Measurements from ENCODE around the gene VLDLR.

VLDLR gene

DNA sequence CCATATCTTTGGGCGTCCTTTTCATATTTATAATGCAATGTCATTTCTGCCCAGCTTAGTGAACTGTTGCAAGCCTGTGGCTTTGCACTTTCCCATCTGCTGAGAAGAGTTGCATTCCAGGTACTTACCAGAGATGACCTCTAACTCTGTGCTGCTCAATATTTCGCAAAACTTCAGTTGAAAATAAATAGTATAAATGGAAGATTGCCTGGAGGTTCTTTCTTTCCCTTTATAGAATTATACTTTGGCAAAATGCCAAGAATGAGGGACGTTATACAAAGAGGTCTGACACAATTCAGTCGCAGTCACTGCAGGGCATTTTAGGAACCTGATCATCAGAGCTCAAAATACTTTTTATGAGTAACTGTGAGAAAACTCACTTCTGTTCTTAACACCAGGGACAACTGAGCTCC is 18.9 kb upstream of the VLDLR start:
- Histone ChIP-seq H3K27me3 (ENCODE audit: control insufficient read depth, insufficient read depth, low read length) (no peaks in the 10 kb centered on the region), H3K36me3 (ENCODE audit: control insufficient read depth, low read depth, low read length) (no peaks in the 10 kb centered on the region), H3K27ac (ENCODE audit: low read length) (no peak overlapping the region), H3K9ac (ENCODE audit: low read length) (no peak overlapping the region), H3K9me3 (ENCODE audit: control insufficient read depth, low read depth, low read length) (no peaks in the 10 kb centered on the region), H3K4me3 (ENCODE audit: low read length) (no peak overlapping the region), H3K4me1 (ENCODE audit: control insufficient read depth, low read depth, low read length) (no peaks in the 10 kb centered on the region)

DNA sequence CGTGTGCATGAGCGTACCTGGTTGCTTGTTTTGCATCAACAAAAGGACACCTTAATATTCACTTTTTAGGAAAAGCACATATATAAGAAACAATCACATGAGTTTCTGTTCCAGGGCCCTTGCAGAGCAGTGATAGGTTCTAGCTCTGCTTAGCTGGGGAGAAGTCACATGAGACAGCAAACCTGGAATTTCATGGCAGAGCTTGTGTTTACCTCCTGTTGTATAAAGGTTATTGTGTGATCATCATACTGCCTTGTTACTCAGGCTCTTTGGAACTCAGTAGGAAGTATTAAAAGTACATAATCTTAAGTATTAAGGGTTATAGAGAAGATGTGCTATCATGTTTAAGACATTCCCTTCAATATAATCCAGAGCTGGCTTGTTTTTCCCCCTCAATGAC is 18.0 kb upstream of the VLDLR start:
- H3K9ac ChIP-seq (ENCODE audit: low read length): no peak overlapping the region
- no peak overlapping the region for H3K27ac ChIP-seq (ENCODE audit: low read length)
- H3K4me1 ChIP-seq (ENCODE audit: control insufficient read depth, low read depth, low read length): no peaks in the 10 kb centered on the region
- H3K4me3 ChIP-seq (ENCODE audit: low read length): no peak overlapping the region
- H3K9me3 ChIP-seq (ENCODE audit: control insufficient read depth, low read depth, low read length): no peaks in the 10 kb centered on the region
- no peaks in the 10 kb centered on the region for H3K27me3 ChIP-seq (ENCODE audit: control insufficient read depth, insufficient read depth, low read length)
- H3K36me3 ChIP-seq (ENCODE audit: control insufficient read depth, low read depth, low read length): no peaks in the 10 kb centered on the region

DNA sequence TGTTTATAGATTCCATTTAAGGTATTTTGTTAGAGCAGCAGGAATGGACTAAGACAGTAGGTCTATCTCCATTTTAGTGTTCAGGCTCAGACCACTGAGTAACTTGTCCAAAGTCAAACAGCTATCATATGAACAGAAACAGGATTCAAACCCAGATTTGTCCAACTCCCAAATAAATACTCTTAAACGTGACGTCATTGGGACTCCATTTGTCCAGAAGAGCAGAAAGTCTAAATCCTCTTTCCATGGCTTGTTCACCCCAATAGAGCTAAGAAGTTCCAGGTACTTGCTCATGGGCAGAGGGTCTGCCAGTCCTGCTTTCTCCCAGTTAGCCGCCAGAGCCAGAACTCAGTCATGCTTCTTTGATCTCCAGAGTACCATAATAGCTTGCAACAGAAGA is 16.3 kb upstream of the VLDLR start:
- Histone ChIP-seq H3K27me3 (ENCODE audit: control insufficient read depth, insufficient read depth, low read length) (no peaks in the 10 kb centered on the region), H3K4me3 (ENCODE audit: low read length) (no peak overlapping the region), H3K27ac (ENCODE audit: low read length) (no peak overlapping the region), H3K9me3 (ENCODE audit: control insufficient read depth, low read depth, low read length) (no peaks in the 10 kb centered on the region), H3K36me3 (ENCODE audit: control insufficient read depth, low read depth, low read length) (no peaks in the 10 kb centered on the region), H3K9ac (ENCODE audit: low read length) (no peak overlapping the region), H3K4me1 (ENCODE audit: control insufficient read depth, low read depth, low read length) (no peaks in the 10 kb centered on the region)

DNA sequence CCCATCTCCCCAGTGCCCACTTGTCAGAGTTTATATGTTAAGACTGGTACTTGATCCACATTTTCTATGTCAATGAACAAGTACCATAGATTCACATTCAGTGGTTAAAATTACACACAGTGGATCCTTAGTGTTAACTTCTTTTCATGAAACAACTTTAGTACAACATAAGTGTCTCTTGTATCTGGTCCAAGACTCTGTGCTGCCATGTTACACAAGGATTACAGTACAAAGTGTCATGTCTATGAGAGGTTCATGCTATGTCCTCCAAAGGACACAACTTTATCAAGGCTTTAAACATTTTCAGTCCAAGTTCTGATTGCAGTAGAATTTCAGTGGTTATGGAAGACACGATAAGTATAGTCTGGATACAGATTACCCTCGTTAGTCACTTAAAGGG is 13.3 kb upstream of the VLDLR start:
- Histone ChIP-seq H3K4me1 (ENCODE audit: control insufficient read depth, low read depth, low read length) (peaks cover 4% of the 10 kb centered on the region), H3K27ac (ENCODE audit: low read length) (no peak overlapping the region), H3K9me3 (ENCODE audit: control insufficient read depth, low read depth, low read length) (no peaks in the 10 kb centered on the region), H3K4me3 (ENCODE audit: low read length) (no peak overlapping the region), H3K27me3 (ENCODE audit: control insufficient read depth, insufficient read depth, low read length) (no peaks in the 10 kb centered on the region), H3K9ac (ENCODE audit: low read length) (no peak overlapping the region), H3K36me3 (ENCODE audit: control insufficient read depth, low read depth, low read length) (no peaks in the 10 kb centered on the region)

DNA sequence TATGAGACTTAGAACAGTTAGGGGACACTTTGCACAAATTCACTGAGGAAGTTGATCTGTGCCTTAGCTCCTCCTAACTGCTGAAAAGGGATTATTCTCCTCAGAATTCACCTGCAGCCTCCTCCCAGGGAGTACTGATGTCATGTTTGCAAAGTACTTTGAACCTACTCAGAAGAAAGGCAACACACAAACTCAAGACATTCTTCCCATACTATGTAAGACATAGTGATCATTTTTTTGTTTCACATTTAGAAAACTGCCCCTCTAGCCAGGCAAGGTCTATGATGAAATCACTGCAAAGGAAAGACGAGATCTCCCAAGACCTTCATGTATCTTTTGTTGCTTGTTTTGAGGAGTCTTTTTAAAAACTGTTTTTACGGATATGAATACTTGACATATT is 10.6 kb upstream of the VLDLR start:
- H3K36me3 ChIP-seq (ENCODE audit: control insufficient read depth, low read depth, low read length): no peaks in the 10 kb centered on the region
- H3K9me3 ChIP-seq (ENCODE audit: control insufficient read depth, low read depth, low read length): no peaks in the 10 kb centered on the region
- H3K27me3 ChIP-seq (ENCODE audit: control insufficient read depth, insufficient read depth, low read length): no peaks in the 10 kb centered on the region
- no peak overlapping the region for H3K9ac ChIP-seq (ENCODE audit: low read length)
- H3K4me1 ChIP-seq (ENCODE audit: control insufficient read depth, low read depth, low read length): peaks cover 26% of the 10 kb centered on the region
- H3K4me3 ChIP-seq (ENCODE audit: low read length): no peak overlapping the region
- no peak overlapping the region for H3K27ac ChIP-seq (ENCODE audit: low read length)

DNA sequence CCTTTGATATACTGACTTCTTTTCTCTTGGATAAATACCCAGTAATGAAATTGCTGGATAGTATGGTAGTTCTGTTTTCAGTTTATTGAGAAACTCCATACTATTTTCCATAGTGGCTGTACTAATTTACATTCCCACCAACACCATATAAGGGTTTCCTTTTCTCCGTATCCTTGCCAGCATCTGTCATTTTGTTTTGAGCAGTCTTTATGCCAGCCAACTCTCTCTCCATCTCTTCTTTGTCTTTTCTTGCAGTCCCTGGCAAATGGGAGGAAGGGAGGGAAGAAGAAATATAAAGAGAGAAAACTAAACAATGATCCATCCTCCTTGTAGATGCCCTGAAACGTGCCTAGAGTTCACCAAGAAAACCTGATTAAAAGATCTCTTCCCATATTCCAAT is 9.6 kb upstream of the VLDLR start:
- Histone ChIP-seq H3K36me3 (ENCODE audit: control insufficient read depth, low read depth, low read length) (no peaks in the 10 kb centered on the region), H3K4me1 (ENCODE audit: control insufficient read depth, low read depth, low read length) (peaks cover 26% of the 10 kb centered on the region), H3K9ac (ENCODE audit: low read length) (no peak overlapping the region), H3K4me3 (ENCODE audit: low read length) (no peak overlapping the region), H3K9me3 (ENCODE audit: control insufficient read depth, low read depth, low read length) (no peaks in the 10 kb centered on the region), H3K27ac (ENCODE audit: low read length) (no peak overlapping the region), H3K27me3 (ENCODE audit: control insufficient read depth, insufficient read depth, low read length) (no peaks in the 10 kb centered on the region)

DNA sequence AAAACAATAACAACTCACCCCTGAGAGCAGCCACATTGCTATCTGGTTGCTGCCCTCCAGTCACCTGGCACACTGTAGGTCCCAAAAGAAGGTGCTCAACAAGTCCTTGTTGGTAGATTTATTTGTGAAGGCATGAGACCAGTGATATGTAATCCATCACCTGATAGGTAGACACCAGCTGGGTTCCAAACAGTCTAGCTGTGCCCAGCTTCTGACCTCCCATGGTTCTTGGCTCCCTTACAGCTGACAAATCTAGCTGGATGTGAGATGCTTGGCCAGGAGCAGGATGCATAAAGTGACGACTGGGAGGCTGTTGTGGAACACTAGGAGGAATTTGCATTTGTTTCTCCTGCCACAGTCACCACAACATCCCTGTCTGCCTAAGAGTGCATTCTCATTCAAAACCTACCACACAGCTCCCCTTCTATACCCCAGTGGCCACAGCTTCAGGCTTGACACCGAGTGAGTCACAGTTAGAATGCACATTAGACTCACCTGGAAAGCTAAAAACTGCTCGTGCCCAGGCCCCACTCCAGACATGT is 7.8 kb upstream of the VLDLR start:
- Histone ChIP-seq H3K4me1 (ENCODE audit: control insufficient read depth, low read depth, low read length) (peaks cover 26% of the 10 kb centered on the region), H3K36me3 (ENCODE audit: control insufficient read depth, low read depth, low read length) (no peaks in the 10 kb centered on the region), H3K27me3 (ENCODE audit: control insufficient read depth, insufficient read depth, low read length) (no peaks in the 10 kb centered on the region), H3K9me3 (ENCODE audit: control insufficient read depth, low read depth, low read length) (no peaks in the 10 kb centered on the region), H3K4me3 (ENCODE audit: low read length) (no peak overlapping the region), H3K27ac (ENCODE audit: low read length) (no peak overlapping the region), H3K9ac (ENCODE audit: low read length) (no peak overlapping the region)

DNA sequence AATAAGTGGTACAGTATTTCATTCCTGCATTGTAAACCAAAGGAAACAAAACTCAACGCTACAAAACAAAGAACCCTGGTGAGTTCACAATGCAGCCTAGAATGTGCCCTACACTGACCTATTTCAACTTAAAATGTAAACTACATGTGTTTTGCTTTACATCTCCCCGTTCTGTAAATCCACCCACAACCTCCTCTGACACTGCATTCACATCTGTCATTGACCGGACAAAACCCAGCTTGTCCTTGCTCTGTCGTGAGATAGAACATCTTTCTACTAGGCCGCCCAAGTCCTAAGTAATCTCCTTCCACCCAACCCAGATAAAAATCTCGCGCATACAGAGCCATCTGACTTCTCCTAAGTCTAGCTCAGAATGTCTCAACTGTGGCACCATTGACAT is 6.1 kb upstream of the VLDLR start:
- Histone ChIP-seq H3K9ac (ENCODE audit: low read length) (no peak overlapping the region), H3K27me3 (ENCODE audit: control insufficient read depth, insufficient read depth, low read length) (peaks cover 14% of the 10 kb centered on the region), H3K36me3 (ENCODE audit: control insufficient read depth, low read depth, low read length) (no peaks in the 10 kb centered on the region), H3K9me3 (ENCODE audit: control insufficient read depth, low read depth, low read length) (no peaks in the 10 kb centered on the region), H3K27ac (ENCODE audit: low read length) (no peak overlapping the region), H3K4me3 (ENCODE audit: low read length) (no peak overlapping the region), H3K4me1 (ENCODE audit: control insufficient read depth, low read depth, low read length) (peaks cover 31% of the 10 kb centered on the region)

DNA sequence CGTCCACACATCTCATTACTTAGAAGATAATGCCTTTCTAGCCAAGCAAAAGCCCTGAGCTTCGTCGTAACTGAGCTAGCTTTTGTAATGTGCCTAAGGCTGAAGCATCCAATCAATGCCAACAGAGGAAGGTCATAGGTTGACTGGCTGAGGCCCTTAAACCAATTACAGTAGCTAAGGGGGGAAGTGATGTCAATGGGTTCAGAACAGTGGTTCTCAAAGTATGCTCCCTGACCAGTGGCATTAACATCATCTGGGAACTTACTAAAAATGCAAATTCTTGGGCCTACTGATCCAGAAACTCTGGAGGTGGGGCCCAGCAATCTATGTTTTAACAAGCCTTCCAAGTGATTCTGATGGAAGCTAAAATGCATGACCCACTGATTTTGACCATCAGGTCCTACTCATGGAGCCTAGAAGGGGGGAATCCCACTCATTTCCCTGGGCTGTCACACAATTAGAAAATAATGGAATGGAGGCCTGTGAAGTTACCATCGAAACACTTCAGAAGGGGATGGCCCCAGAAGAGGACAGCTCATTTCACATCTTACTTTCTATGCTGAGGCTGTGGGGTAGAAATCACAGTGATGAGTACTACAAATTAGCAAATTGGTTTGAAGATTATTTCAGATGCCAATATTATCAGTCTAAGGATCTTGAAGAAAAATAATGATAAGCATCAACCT is 4.8 kb upstream of the VLDLR start:
- Histone ChIP-seq H3K4me3 (ENCODE audit: low read length) (no peak overlapping the region), H3K36me3 (ENCODE audit: control insufficient read depth, low read depth, low read length) (no peaks in the 10 kb centered on the region), H3K27me3 (ENCODE audit: control insufficient read depth, insufficient read depth, low read length) (peaks cover 20% of the 10 kb centered on the region)

DNA sequence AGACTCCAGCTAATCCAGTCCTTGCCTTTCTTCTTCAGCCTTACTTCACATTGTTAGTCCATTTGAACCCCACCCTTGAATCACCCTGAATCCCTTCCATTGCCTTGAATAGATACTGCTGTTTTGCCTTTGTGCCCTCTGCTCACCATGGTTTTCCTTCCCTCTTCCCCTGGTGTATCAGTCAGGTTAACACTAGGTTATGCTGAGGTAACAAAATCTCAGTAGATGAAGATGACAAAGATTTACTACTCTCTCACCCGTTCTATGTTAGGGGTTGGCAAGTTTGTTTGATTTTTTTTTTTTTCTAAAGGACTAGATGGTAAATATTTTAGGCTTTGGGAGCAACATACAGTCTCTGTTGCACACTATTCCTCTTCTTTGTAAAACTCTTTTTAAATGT is 3.3 kb upstream of the VLDLR start:
- Histone ChIP-seq H3K27me3 (ENCODE audit: control insufficient read depth, insufficient read depth, low read length) (peaks cover 32% of the 10 kb centered on the region), H3K36me3 (ENCODE audit: control insufficient read depth, low read depth, low read length) (no peaks in the 10 kb centered on the region), H3K9ac (ENCODE audit: low read length) (no peak overlapping the region), H3K9me3 (ENCODE audit: control insufficient read depth, low read depth, low read length) (no peaks in the 10 kb centered on the region), H3K27ac (ENCODE audit: low read length) (no peak overlapping the region), H3K4me1 (ENCODE audit: control insufficient read depth, low read depth, low read length) (peaks cover 31% of the 10 kb centered on the region), H3K4me3 (ENCODE audit: low read length) (no peak overlapping the region)

More for the DNA sequence above, 4.8 kb upstream of the VLDLR start:
- Histone ChIP-seq H3K27ac (ENCODE audit: low read length) (no peak overlapping the region), H3K4me1 (ENCODE audit: control insufficient read depth, low read depth, low read length) (peaks cover 36% of the 10 kb centered on the region), H3K9me3 (ENCODE audit: control insufficient read depth, low read depth, low read length) (no peaks in the 10 kb centered on the region), H3K9ac (ENCODE audit: low read length) (no peak overlapping the region)

DNA sequence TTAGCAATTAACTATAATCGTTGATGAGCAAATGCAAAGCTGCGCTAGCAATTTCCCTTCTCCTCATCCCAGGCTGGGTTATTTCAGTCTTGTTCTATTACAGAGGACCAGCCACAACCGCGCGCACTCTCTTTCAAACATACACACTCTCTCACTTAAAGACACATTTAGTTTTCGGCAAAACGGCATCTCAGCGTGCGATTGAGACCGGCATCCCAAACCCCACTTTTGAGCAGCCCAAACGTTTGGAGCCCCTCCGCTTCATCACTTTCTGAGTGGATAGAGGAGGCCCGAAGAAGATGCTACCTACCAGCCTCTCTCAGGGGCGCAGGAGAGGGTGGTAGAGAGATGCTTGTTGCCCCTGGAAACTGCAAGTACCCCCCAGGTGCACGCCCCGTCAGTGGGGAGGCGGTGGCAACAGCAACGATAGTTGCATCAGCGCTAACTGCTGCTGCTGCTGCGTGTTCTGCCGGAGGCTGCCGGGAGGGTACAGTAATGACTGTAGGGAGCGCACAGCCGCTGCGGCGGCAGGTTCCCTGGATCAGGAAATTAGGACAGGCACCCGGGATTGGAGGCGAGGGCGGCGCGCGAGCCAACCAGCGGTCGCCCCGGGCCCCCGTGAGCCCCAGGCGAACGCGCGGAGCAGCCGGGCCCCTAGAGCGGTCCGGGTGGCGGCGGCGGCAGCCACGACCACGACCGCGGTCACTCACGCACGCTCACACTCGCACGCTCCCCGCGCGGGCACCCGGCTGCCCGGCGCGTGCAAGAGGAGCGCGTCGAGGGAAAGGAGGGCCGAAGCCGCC is 467 bp upstream of the VLDLR start:
- peak overlapping the region; percentile 63 for H3K9ac ChIP-seq (ENCODE audit: low read length)
- H3K27me3 ChIP-seq (ENCODE audit: control insufficient read depth, insufficient read depth, low read length): peaks cover 50% of the 10 kb centered on the region
- no peak overlapping the region for H3K27ac ChIP-seq (ENCODE audit: low read length)
- H3K4me1 ChIP-seq (ENCODE audit: control insufficient read depth, low read depth, low read length): peaks cover 16% of the 10 kb centered on the region
- H3K36me3 ChIP-seq (ENCODE audit: control insufficient read depth, low read depth, low read length): no peaks in the 10 kb centered on the region
- peak overlapping the region; percentile 68 for H3K4me3 ChIP-seq (ENCODE audit: low read length)
- H3K9me3 ChIP-seq (ENCODE audit: control insufficient read depth, low read depth, low read length): no peaks in the 10 kb centered on the region
